Activated naive CD8-positive, alpha-beta T cell treated with anti-CD3 and anti-CD28 coated beads for 36 hours (primary cell): ENCODE results near the gene KCNA1. TPM values are rescaled to one million over a fixed set of nuclear protein-coding genes. Genes with fewer than 3 reads are reported as not detected.

Experiments
- DNase-seq: peaks from one replicate; pipeline ENCODE4 v3.0.0; 2021
- H3K27ac Mint-ChIP-seq: one replicate; pipeline ENCODE4 v1.8.0; 2022; ENCODE audit warnings: mild to moderate bottlenecking, moderate library complexity, mixed read lengths
- H3K27me3 Mint-ChIP-seq: one replicate; pipeline ENCODE4 v1.8.0; 2022; ENCODE audit warnings: mild to moderate bottlenecking, mixed read lengths
- H3K36me3 Mint-ChIP-seq: one replicate; pipeline ENCODE4 v1.8.0; 2021; ENCODE audit warnings: mild to moderate bottlenecking, mixed read lengths
- H3K4me1 Mint-ChIP-seq: one replicate; pipeline ENCODE4 v1.8.0; 2021; ENCODE audit warnings: mixed read lengths
- H3K4me3 Mint-ChIP-seq: one replicate; pipeline ENCODE4 v1.8.0; 2022; ENCODE audit warnings: mild to moderate bottlenecking, moderate library complexity, mixed read lengths
- H3K9me3 Mint-ChIP-seq: one replicate; pipeline ENCODE4 v1.8.0; 2022; ENCODE audit warnings: mixed read lengths
- total RNA-seq, 2 experiments: library from RNA; stranded (reverse); gene quantifications; one replicate each; pipeline ENCODE4 v1.2.3, GENCODE V29; 2021

KCNA1 gene
- total RNA-seq, 2 experiments from 2014 or later: 0.04 TPM

- H3K9me3 Mint-ChIP-seq: no peaks in the 10 kb centered on the region
- H3K4me1 Mint-ChIP-seq: no peaks in the 10 kb centered on the region
Observed at GRCh38 chr12:4962539-4963486, 53.1 kb downstream of the KCNA1 start.

More at GRCh38 chr12:4962539-4963486, 53.1 kb downstream of the KCNA1 start:
- Mint-ChIP-seq H3K27me3 (peaks cover 20% of the 10 kb centered on the region), H3K36me3 (no peaks in the 10 kb centered on the region), H3K4me3 (no peak overlapping the region), H3K27ac (no peak overlapping the region)
- DNase-seq: no peak

Other genes with a start within 250 kb of the KCNA1 start
- under 1 TPM in 1 of 2 experiments, not detected in 1; 0.08 TPM for gene GALNT8, start 189.5 kb upstream of the KCNA1 start, total RNA-seq
- gene KCNA5, start 134.0 kb downstream of the KCNA1 start, total RNA-seq: not detected